NCI-H345 treated with DMSO at 0.1 percent for 48 hours (cell line): ENCODE data around the gene CYFIP2.
"Not testable (repeated sequence)": the region's sequence is repeated elsewhere in the genome, so short reads cannot be mapped to it uniquely, and the experiment has no call there.

Experiments
- DNase-seq: peaks from one replicate; lab custom pipeline; 2025; ENCODE audit not compliant: unreplicated experiment; lab: John Stamatoyannopoulos, UW

Gene CYFIP2

GRCh38 chr5:157265714-157266285 is at the start of gene CYFIP2:
CYFIP2 (plus strand) TSS chr5:157266123; CDS start chr5:157285362, 19,239 bp downstream.
- peak; percentile 59 for DNase-seq

DNA sequence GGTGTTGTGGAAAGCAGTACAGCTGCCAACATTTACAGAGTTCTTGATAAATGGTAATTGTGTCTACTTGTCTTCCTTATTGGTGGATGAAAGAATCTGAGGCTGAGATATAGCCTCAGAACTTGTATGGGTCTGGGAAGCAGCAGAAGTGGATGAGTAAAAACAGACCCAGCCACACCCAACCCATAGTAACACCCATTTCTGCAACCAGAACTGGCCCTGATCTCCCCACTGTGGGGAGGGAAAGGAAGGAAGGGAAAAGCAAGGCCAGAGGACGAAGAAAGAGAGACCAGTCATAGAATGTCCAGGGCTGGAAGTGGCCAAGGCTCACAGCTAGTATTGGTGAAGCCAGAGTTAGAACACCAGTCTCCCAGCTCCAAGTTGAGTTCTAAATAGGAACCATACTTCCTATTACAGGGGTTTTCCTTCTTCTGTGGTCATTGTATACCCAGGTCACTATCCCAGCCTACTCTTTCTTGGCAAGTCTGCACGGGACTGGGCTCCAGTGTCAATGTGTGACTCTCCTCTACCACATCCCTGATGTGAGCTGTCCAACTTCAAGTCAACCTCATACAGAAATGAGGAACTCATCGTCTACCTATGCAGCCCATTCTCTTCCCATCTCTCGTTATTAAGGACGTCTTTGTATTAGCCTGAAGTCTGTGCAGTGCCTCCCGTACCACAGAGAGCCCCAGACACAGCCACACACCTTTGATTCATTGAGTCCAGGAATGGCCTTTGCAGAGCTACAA is 49.4 kb upstream of the CYFIP2 start:
- DNase-seq: no peak

GRCh38 chr5:157217289-157218024 is 48.5 kb upstream of the CYFIP2 start:
- DNase-seq: no peak

- no peak for DNase-seq
Measured at GRCh38 chr5:157219491-157220271, 46.2 kb upstream of the CYFIP2 start.

GRCh38 chr5:157221959-157222358 is 44.0 kb upstream of the CYFIP2 start:
- no peak for DNase-seq

- DNase-seq: no peak
Measured at GRCh38 chr5:157222506-157223230, 43.3 kb upstream of the CYFIP2 start.

GRCh38 chr5:157225469-157226422 is 40.2 kb upstream of the CYFIP2 start:
- no peak for DNase-seq

DNA sequence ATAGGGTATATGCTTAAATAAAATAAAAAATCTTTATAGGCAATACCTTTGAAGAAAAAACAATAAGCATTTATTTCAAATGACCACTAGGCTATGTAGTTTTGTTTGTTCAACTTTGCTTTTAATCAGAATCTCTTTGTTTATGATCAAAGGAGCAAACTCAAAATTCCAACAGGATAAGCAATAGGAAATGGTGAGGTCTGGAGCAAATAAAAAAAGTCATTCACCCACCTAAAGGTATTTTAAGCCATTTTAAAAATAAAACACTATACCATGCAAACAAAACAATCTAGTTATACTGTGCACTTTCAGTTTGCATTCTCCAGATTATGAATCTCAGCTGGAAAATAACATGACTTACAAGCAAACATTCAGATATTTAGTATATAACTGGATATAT is 35.3 kb upstream of the CYFIP2 start:
- no peak for DNase-seq

DNA sequence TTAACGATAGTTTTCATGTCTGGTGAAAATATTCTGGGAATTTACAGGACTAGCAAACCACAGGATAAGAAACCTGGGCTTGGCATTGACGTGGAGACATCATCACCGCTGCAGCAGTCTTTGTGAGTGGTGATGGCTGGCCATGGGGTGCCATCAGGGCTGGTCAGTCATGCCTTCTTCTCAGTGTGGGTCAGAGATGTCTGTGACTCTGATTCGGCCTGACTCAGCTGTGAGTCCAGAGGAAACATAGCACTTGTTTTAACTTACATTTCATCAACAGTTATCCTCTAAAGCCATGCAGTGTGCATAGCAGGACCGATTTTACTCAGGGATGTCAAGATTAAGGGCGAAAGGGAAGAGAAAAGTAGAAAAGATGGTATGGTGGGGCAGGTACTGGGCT is 33.2 kb upstream of the CYFIP2 start:
- DNase-seq: no peak

DNA sequence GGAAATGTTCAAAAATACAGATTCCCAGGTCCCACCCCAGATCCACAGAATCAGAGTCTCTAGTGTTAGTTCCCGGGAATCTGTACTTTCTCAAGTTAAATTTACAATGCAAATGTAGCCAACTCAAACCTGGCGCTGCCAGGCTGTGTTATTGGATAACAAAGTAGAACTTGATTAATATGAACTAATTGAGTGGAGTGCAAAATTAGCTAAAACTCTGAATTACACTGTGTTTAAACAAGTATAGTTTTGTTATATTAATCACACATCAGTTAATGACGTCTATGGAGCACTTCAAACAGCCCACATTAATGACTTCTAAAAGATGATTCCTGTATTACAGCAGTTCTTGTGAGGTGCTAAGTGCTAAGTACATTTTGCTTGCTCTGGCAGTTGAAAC is 32.4 kb upstream of the CYFIP2 start:
- no peak for DNase-seq

DNA sequence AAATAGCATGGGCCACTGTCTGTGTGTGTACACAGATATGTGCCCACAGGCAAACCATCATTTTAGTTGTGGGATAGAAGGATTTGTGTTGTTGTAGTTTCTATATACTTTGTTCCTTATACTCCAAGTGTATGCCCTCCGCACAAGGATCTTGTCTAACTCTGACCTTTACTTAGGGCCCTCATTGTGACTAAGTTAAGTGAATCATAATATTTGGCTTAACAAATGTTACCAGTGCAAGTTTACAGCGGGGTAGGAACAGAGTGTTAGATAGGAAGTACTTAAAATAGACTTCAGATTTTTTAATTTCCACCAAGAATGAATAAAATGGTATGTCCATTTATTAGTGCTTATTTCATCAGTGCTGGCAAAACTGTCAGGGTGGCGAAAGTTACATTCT is 29.5 kb upstream of the CYFIP2 start:
- no peak for DNase-seq

DNA sequence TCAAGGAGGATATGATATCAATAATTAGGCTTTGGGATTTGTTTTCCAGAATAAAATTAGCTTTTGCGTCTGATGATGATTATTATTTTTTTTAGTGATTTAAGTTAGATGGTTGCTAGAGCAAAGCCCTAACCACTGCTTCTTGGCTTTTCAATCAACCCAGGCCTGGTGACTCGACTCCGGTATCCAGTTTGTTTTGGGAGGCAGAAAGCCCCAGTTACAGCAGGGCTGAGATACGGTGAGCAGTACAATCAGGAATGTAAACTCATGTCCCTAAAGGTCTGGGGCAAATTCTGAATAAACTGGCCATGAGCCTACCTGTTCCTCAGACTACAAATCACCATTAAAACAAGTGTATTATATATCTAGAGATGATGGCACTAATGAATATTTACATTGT is 24.4 kb upstream of the CYFIP2 start:
- DNase-seq: no peak

GRCh38 chr5:157244704-157245103 is 21.2 kb upstream of the CYFIP2 start:
- DNase-seq: not testable (repeated sequence)

DNA sequence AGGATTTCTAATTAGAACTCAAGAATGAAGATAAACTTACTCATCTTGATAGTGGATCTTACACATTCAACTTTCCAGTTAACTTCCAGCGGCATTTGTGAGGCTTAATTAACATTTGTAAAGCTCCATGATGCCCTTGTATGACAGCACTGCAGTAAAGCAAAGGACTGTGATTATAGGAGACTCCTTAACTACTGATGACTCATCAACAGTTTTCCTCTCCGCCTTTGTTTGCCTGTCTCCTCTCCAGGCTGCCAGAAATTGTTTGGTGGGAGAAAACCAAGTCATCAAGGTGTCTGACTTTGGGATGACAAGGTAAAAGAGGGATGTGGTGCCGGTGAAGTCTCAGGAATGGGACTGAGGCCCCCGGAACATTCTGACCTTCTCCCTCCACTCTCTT is 20.4 kb upstream of the CYFIP2 start:
- DNase-seq: no peak

DNA sequence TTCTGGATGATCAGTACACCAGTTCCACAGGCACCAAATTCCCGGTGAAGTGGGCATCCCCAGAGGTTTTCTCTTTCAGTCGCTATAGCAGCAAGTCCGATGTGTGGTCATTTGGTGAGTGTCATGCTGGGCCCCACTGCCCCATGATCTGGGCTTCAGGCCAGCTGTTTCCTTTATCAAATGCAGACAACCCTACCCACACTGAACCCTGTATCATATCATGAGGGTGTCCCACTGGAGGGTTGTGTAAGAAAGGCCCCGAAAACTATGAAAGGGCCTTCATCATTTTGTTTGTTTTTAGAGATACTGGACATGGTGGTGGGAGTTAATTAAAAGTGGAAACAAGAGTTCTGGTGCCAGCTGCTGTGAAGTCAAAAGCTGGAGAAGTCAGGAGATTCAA is 20.0 kb upstream of the CYFIP2 start:
- no peak for DNase-seq

- no peak for DNase-seq
Measured at GRCh38 chr5:157247267-157247666, 18.7 kb upstream of the CYFIP2 start.

- DNase-seq: no peak
Measured at GRCh38 chr5:157248821-157249470, 17.0 kb upstream of the CYFIP2 start.

DNA sequence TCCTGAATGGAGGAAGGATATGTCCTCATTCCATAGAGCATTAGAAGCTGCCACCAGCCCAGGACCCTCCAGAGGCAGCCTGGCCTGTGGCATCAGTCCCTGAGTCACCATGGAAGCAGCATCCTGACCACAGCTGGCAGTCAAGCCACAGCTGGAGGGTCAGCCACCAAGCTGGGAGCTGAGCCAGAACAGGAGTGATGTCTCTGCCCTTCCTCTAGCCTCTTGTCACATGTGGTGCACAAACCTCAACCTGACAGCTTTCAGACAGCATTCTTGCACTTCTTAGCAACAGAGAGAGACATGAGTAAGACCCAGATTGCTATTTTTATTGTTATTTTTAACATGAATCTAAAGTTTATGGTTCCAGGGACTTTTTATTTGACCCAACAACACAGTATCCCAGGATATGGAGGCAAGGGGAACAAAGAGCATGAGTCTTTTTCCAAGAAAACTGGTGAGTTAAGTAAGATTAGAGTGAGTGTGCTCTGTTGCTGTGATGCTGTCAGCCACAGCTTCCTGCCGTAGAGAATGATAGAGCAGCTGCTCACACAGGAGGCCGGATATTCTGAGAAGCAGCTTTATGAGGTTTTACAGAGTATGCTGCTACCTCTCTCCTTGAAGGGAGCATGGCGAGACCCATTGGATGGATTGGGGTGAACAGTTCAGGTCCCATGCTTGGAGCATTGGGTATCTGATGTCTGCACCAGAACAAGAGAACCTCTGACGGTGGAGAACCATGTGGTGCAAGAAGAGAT is 13.0 kb upstream of the CYFIP2 start:
- DNase-seq: no peak
